ENCODE data around the gene ING5.
"Not testable (repeated sequence)": the region's sequence is repeated elsewhere in the genome, so short reads cannot be mapped to it uniquely, and the experiment has no call there.

Gene ING5

GRCh38 chr2:241736111-241736510 is 34.3 kb downstream of the ING5 start:
- in situ Hi-C loops (cut with MboI; ENCODE audit: low sequenced_read_pairs): no loop called here

- in situ Hi-C loops (cut with MboI; ENCODE audit: low sequenced_read_pairs): no loop called here
Observed at GRCh38 chr2:241738040-241738686, 36.3 kb downstream of the ING5 start.

- in situ Hi-C loops (cut with MboI; ENCODE audit: low sequenced_read_pairs): no loop called here
Observed at GRCh38 chr2:241739177-241739576, 37.3 kb downstream of the ING5 start.

- in situ Hi-C loops (cut with MboI; ENCODE audit: low sequenced_read_pairs): no loop called here
Observed at GRCh38 chr2:241739651-241740050, 37.8 kb downstream of the ING5 start.

- in situ Hi-C loops (cut with MboI; ENCODE audit: low sequenced_read_pairs): no loop called here
Observed at GRCh38 chr2:241741016-241741415, 39.2 kb downstream of the ING5 start.

GRCh38 chr2:241742320-241742939 is 40.6 kb downstream of the ING5 start:
- in situ Hi-C loops (cut with MboI; ENCODE audit: low sequenced_read_pairs): no loop called here

GRCh38 chr2:241743008-241743407 is 41.2 kb downstream of the ING5 start:
- in situ Hi-C loops (cut with MboI; ENCODE audit: low sequenced_read_pairs): not testable (repeated sequence)

- in situ Hi-C loops (cut with MboI; ENCODE audit: low sequenced_read_pairs): no loop called here
Observed at GRCh38 chr2:241743620-241744019, 41.8 kb downstream of the ING5 start.

GRCh38 chr2:241744028-241744754 is 42.4 kb downstream of the ING5 start:
- in situ Hi-C loops (cut with MboI; ENCODE audit: low sequenced_read_pairs): no loop called here

- in situ Hi-C loops (cut with MboI; ENCODE audit: low sequenced_read_pairs): no loop called here
Observed at GRCh38 chr2:241745276-241745675, 43.4 kb downstream of the ING5 start.

GRCh38 chr2:241746084-241746483 is 44.2 kb downstream of the ING5 start:
- in situ Hi-C loops (cut with MboI; ENCODE audit: low sequenced_read_pairs): no loop called here

GRCh38 chr2:241748468-241749256 is 46.8 kb downstream of the ING5 start:
- in situ Hi-C loops (cut with MboI; ENCODE audit: low sequenced_read_pairs): no loop called here

- in situ Hi-C loops (cut with MboI; ENCODE audit: low sequenced_read_pairs): no loop called here
Observed at GRCh38 chr2:241750076-241750840, 48.4 kb downstream of the ING5 start.

- in situ Hi-C loops (cut with MboI; ENCODE audit: low sequenced_read_pairs): no loop called here
Observed at GRCh38 chr2:241751152-241751551, 49.3 kb downstream of the ING5 start.

- in situ Hi-C loops (cut with MboI; ENCODE audit: low sequenced_read_pairs): no loop called here
Observed at GRCh38 chr2:241751776-241752175, 49.9 kb downstream of the ING5 start.

- in situ Hi-C loops (cut with MboI; ENCODE audit: low sequenced_read_pairs): no loop called here
Observed at GRCh38 chr2:241752253-241752652, 50.4 kb downstream of the ING5 start.

- in situ Hi-C loops (cut with MboI; ENCODE audit: low sequenced_read_pairs): no loop called here
Observed at GRCh38 chr2:241752689-241753276, 50.9 kb downstream of the ING5 start.

GRCh38 chr2:241753493-241753892 is 51.7 kb downstream of the ING5 start:
- in situ Hi-C loops (cut with MboI; ENCODE audit: low sequenced_read_pairs): no loop called here

GRCh38 chr2:241754042-241754441 is 52.2 kb downstream of the ING5 start:
- in situ Hi-C loops (cut with MboI; ENCODE audit: low sequenced_read_pairs): no loop called here

- in situ Hi-C loops (cut with MboI; ENCODE audit: low sequenced_read_pairs): no loop called here
Observed at GRCh38 chr2:241755166-241755565, 53.3 kb downstream of the ING5 start.
